Liver (tissue), 3 donors: ENCODE results near the gene TEX53.

ENCODE experiments used
- ATF3 ChIP-seq: IDR thresholded peaks from 2 replicates; pipeline ENCODE4 v1.6.1; 2016; ENCODE audit warnings: antibody characterized with exemption
- CTCF ChIP-seq: fragments of 150-350 bp; IDR thresholded peaks from 2 replicates; pipeline ENCODE4 v1.5.1; 2017; ENCODE audit warnings: improper control_type of control experiment, low read depth, low read length; ENCODE audit not compliant: missing input control
- GABPA ChIP-seq, 2 donors: IDR thresholded peaks in 1 of 2; conservative IDR thresholded peaks in 1 of 2; 2 replicates each; pipeline ENCODE4 v1.6.1; 2016; ENCODE audit warnings: antibody characterized with exemption in 2 of 2, mild to moderate bottlenecking in 1 of 2, moderate library complexity in 1 of 2
- HNF4G ChIP-seq: IDR thresholded peaks from 2 replicates; pipeline ENCODE4 v1.6.1; 2016; ENCODE audit warnings: antibody characterized with exemption
- JUND ChIP-seq, 2 donors: IDR thresholded peaks; 2 replicates each; pipeline ENCODE4 v1.6.1; 2016; ENCODE audit warnings: antibody characterized with exemption in 2 of 2
- MAX ChIP-seq: IDR thresholded peaks from 2 replicates; pipeline ENCODE4 v1.6.1; 2016; ENCODE audit warnings: antibody characterized with exemption
- RAD21 ChIP-seq, 2 donors: IDR thresholded peaks; 2 replicates each; pipeline ENCODE4 v1.6.1; 2016; ENCODE audit warnings: antibody characterized with exemption in 2 of 2, mild to moderate bottlenecking in 2 of 2
- REST ChIP-seq: IDR thresholded peaks from 2 replicates; pipeline ENCODE4 v1.6.1; 2016; ENCODE audit warnings: antibody characterized with exemption, mild to moderate bottlenecking
- SP1 ChIP-seq: IDR thresholded peaks from 2 replicates; pipeline ENCODE4 v1.6.1; 2018; ENCODE audit warnings: antibody characterized with exemption, mild to moderate bottlenecking
- TAF1 ChIP-seq: conservative IDR thresholded peaks from 2 replicates; pipeline ENCODE4 v1.6.1; 2016; ENCODE audit warnings: antibody characterized with exemption, mild to moderate bottlenecking
- YY1 ChIP-seq: IDR thresholded peaks from 2 replicates; pipeline ENCODE4 v1.6.1; 2016; ENCODE audit warnings: antibody characterized with exemption, mild to moderate bottlenecking
- ZBTB33 ChIP-seq: IDR thresholded peaks from 2 replicates; pipeline ENCODE4 v1.6.1; 2016; ENCODE audit warnings: antibody characterized with exemption
- donor health status: healthy.
- donor health status: healthy.

GRCh38 chr9:114678795-114679194 is 21.2 kb upstream of the TEX53 start:
- TF ChIP-seq TAF1, result no peak
- TF ChIP-seq CTCF, result no peak
- no peak for TF ChIP-seq RAD21 (IDR thresholded peaks at IDR 0.05)
- no peak for TF ChIP-seq YY1
- TF ChIP-seq REST, result no peak
- TF ChIP-seq ZBTB33, result no peak
- no peak for TF ChIP-seq MAX
- TF ChIP-seq JUND (IDR thresholded peaks at IDR 0.05), result no peak
- no peak for TF ChIP-seq SP1
- no peak for TF ChIP-seq GABPA (IDR thresholded peaks at IDR 0.05 in 1 of 2, conservative IDR thresholded peaks at IDR 0.05 in 1 of 2)
- no peak for TF ChIP-seq HNF4G
- no peak for TF ChIP-seq ATF3
